ENCODE results near the gene CALN1. TPM values are rescaled to one million over a fixed set of nuclear protein-coding genes. Genes with fewer than 3 reads are reported as not detected.

Gene CALN1
- total RNA-seq (2022; extraction: Qiagen RNA extraction) = not detected in 5 replicates

GRCh38 chr7:72412121-72412618 is at the start of gene CALN1:
TSS of gene CALN1 (minus strand) at chr7:72412338.

